Measurements from ENCODE around the gene KIF3B.
A peak's percentile ranks its signal among the peaks of the same experiment; 100 is the strongest.

Gene KIF3B

GRCh38 chr20:32232326-32232886 lies 45.0 kb upstream of the KIF3B start:
- TF ChIP-seq CTCF (IDR thresholded peaks at IDR 0.05; ENCODE audit: insufficient read depth, low read depth, low read length, missing control alignments) = no peak
- no peak for DNase-seq (ENCODE audit: low read depth)
- H3K4me3 ChIP-seq (ENCODE audit: low read length) = no peak overlapping the region

- TF ChIP-seq CTCF (IDR thresholded peaks at IDR 0.05; ENCODE audit: insufficient read depth, low read depth, low read length, missing control alignments) = no peak
- H3K4me3 ChIP-seq (ENCODE audit: low read length) = no peak overlapping the region
- DNase-seq (ENCODE audit: low read depth) = no peak
These were observed 44.2 kb upstream of the KIF3B start for GRCh38 chr20:32233286-32233685.

GRCh38 chr20:32234135-32234808 lies 43.2 kb upstream of the KIF3B start:
- DNase-seq (ENCODE audit: low read depth) = no peak
- TF ChIP-seq CTCF (IDR thresholded peaks at IDR 0.05; ENCODE audit: insufficient read depth, low read depth, low read length, missing control alignments) = no peak
- no peak overlapping the region for H3K4me3 ChIP-seq (ENCODE audit: low read length)

- no peak for TF ChIP-seq CTCF (IDR thresholded peaks at IDR 0.05; ENCODE audit: insufficient read depth, low read depth, low read length, missing control alignments)
- no peak overlapping the region for H3K4me3 ChIP-seq (ENCODE audit: low read length)
- DNase-seq (ENCODE audit: low read depth) = no peak
These were observed 42.0 kb upstream of the KIF3B start for GRCh38 chr20:32235331-32236047.

- DNase-seq (ENCODE audit: low read depth) = peak; percentile 67
- peak; percentile 20 for TF ChIP-seq CTCF (IDR thresholded peaks at IDR 0.05; ENCODE audit: insufficient read depth, low read depth, low read length, missing control alignments)
- no peak overlapping the region for H3K4me3 ChIP-seq (ENCODE audit: low read length)
These were observed 41.4 kb upstream of the KIF3B start for GRCh38 chr20:32236048-32236533.

- no peak for TF ChIP-seq CTCF (IDR thresholded peaks at IDR 0.05; ENCODE audit: insufficient read depth, low read depth, low read length, missing control alignments)
- no peak for DNase-seq (ENCODE audit: low read depth)
- H3K4me3 ChIP-seq (ENCODE audit: low read length) = no peak overlapping the region
These were observed 40.6 kb upstream of the KIF3B start for GRCh38 chr20:32236819-32237218.
